ENCODE measurements around the gene DDX11.

- TF ChIP-seq CTCF (IDR thresholded peaks at IDR 0.05) (peak in 1 of 3 donors; percentile 8), EP300 (IDR thresholded peaks at IDR 0.05) (no peak)
These were observed 43.7 kb downstream of the DDX11 start for GRCh38 chr12:31117203-31118011.

Data from ovary (tissue), 3 donors.